GM18526 (cell line): ENCODE measurements around the gene GHRL.

Experiments used
- POLR2A ChIP-seq: IDR thresholded peaks from 3 replicates; pipeline ENCODE4 v1.6.1; 2011; ENCODE audit not compliant: insufficient read length; ENCODE audit errors: extremely low read depth

The GHRL gene

DNA sequence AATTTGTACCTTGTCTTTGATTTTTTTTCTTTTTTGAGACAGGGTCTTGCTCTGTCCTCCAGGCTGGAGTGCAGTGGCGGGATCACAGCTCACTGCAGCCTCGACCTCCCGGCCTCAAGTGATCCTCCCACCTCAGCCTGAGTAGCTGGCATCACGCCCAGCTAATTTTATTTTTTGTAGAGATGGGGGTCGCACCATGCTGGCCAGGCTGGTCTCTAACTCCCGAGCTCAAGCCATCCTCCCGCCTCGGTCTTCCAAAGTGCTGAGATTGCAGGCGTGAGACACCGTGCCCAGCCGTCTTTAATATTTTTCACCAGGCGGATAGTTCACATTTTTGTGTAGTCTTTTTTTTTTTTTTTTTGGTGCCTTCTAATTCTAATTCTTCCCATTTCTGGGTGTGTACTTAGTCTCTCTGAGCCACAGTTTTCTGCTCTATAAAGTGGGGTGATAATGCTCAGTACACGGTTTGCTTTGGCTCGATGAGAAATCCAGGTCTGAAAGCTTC lies 45.0 kb downstream of the GHRL start:
- no peak for TF ChIP-seq POLR2A

DNA sequence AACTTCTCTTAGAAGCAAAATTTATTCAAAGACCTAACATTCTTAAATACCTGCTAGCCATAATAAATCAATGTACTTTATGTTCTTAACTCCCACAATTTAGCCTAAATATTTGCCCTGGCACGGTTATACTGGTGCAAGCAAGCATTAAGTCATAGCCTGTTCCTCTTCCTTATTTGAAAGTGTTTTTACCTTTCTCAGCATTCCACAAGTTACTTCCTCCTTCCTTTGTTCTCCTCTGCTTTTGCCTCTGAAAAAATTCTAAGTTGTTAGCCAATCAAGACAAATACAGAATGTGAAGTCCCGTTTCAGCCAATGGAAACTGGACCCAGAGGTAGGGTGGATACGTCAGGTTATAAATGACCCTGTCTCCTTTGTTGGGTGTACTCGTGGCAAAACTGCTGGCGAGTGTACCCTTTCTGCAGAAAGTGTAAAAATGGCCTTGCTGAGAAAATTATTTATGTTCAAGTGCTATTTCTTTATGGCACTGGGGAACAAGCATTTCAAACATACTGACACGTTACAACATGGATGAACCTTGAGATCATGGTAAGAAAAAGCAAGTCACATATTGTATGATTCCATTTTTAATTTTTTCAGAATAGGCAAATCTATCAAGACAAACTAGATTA lies 47.5 kb downstream of the GHRL start:
- TF ChIP-seq POLR2A: no peak

GRCh38 chr3:10244009-10244408 lies 48.7 kb downstream of the GHRL start:
- no peak for TF ChIP-seq POLR2A

- no peak for TF ChIP-seq POLR2A
These were observed 50.3 kb downstream of the GHRL start for GRCh38 chr3:10242182-10243065.

GRCh38 chr3:10240799-10241198 lies 51.9 kb downstream of the GHRL start:
- no peak for TF ChIP-seq POLR2A

DNA sequence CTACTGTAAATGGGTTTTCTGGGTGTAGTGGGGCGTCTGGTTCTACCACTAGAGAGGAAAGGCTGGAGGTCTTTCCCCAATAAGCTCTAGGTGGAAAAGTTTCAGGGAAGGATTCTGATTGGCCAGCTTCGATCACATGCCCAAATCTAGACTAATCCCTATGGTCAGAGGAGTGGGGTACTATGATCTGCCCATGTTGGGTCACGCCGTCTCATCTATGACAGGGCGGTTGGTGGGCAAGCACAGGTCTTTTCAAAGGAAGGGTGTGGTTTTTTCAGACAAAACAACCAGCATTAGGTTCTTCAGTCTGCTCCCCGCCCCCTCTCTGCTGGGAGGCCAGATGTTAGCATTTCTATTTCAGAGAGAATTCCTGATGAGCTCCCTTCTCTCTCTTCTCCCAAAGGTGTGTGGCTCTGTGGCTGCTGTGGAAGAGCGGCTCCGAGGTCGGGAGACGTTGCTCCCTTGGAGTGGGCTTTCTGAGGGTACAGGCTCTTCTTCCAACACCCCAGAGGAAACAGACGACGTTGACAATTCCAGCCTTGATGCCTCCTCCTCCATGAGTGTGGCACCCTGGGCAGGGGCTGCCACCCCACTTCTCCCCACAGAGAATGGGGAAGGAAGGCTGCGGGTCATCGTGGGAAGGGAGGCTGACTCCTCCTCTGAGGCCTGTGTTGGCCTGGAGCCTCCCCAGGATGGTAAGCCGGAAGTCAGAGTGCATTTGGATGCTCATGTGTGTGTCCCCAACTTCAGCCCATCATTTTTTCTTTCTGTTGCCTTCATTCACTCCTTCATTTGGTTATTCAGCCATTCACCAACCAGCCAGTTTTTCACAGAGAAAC lies 54.2 kb downstream of the GHRL start:
- TF ChIP-seq POLR2A: no peak
